HCT116 (cell line): Measurements from ENCODE around the gene CDCP1. TPM values are rescaled to one million over a fixed set of nuclear protein-coding genes. Genes with fewer than 3 reads are reported as not detected.

ENCODE experiments used
- ATAC-seq: fragments of 200-7000 bp; cut with Tn5 transposase; 2 replicates; pipeline ENCODE4 v1.9.1; 2020; ENCODE audit warnings: mild to moderate bottlenecking, moderate library complexity
- BruUV-seq: library from RNA; stranded (reverse); fragments of 400-500 nt; replicated peaks from 2 replicates; lab custom pipeline; 2021; lab: Mats Ljungman, UMichigan
- CTCF ChIA-PET: fragments of 300-600 bp; sonication (Branson Sonifier 250); formaldehyde crosslinking; loops from one replicate; lab custom pipeline; 2021; ENCODE audit warnings: antibody characterized with exemption; lab: Charles Lee
- POLR2A ChIA-PET: fragments of 300-600, 350-600 bp; sonication (Branson Sonifier 250); formaldehyde crosslinking; loops from one replicate; lab custom pipeline; 2021; ENCODE audit warnings: antibody characterized with exemption; lab: Charles Lee
- RAD21 ChIA-PET, 2 experiments: fragments of 300-600 bp; sonication (Branson Sonifier 250); formaldehyde crosslinking; loops; one replicate each; lab custom pipeline; 2023; ENCODE audit warnings: low total read pairs in 2 of 2; ENCODE audit not compliant: uncharacterized antibody in 2 of 2, unreplicated experiment in 2 of 2, low non-redundant PET in 1 of 2; lab: Charles Lee
- DNase-seq: peaks from one replicate; pipeline ENCODE4 v3.0.0-alpha.2; 2010; ENCODE audit warnings: low read depth, low spot score
- H2AFZ ChIP-seq: fragments of 200-600 bp; shearing (Covaris generic), sonication (generic); 2 replicates; pipeline ENCODE4 v1.6.1; 2017; ENCODE audit warnings: low read depth, mixed run types, mixed read lengths, antibody characterized with exemption, low read length; ENCODE audit not compliant: poor library complexity, severe bottlenecking
- H3K27ac ChIP-seq: 2 replicates; pipeline ENCODE4 v1.5.1; 2012; ENCODE audit warnings: low read depth, low read length
- H3K27me3 ChIP-seq: fragments of 200-600 bp; sonication (generic); 2 replicates; pipeline ENCODE4 v1.6.1; 2016; ENCODE audit warnings: mixed run types, low read length, mixed read lengths; ENCODE audit not compliant: insufficient read depth
- H3K36me3 ChIP-seq, 2 experiments: fragments of 200-500 bp in 1 of 2; fragments of 200-600 bp in 1 of 2; sonication (Bioruptor generic) in 1 of 2; sonication (generic) in 1 of 2; 2 replicates each; pipeline versions ENCODE4 v1.5.1 to v1.6.1; 2014 to 2016; ENCODE audit warnings: low read length in 2 of 2, inconsistent platforms in 1 of 2, mixed read lengths in 1 of 2, mixed run types in 1 of 2; ENCODE audit not compliant: insufficient read depth in 2 of 2, control insufficient read depth in 1 of 2
- H3K4me1 ChIP-seq, 2 experiments: fragments of 200-600 bp in 1 of 2; sonication (generic) in 1 of 2; 2 replicates each; pipeline versions ENCODE4 v1.5.1 to v1.6.1; 2012 to 2017; ENCODE audit warnings: low read length in 2 of 2, inconsistent platforms in 1 of 2, mild to moderate bottlenecking in 1 of 2, mixed read lengths in 1 of 2, mixed run types in 1 of 2, moderate library complexity in 1 of 2; ENCODE audit not compliant: insufficient read depth in 2 of 2, control insufficient read depth in 1 of 2
- H3K4me2 ChIP-seq: fragments of 200-600 bp; sonication (generic); 2 replicates; pipeline ENCODE4 v1.6.1; 2017; ENCODE audit warnings: mixed run types, low read length, mixed read lengths
- H3K4me3 ChIP-seq, 2 experiments: fragments of 200-600 bp in 1 of 2; sonication (generic) in 1 of 2; replicated peaks in 1 of 2; 2 replicates each; pipeline ENCODE4 v1.5.1; 2011 to 2016; ENCODE audit warnings: low read length in 2 of 2, control low read depth in 1 of 2, low read depth in 1 of 2, mild to moderate bottlenecking in 1 of 2, mixed read lengths in 1 of 2, mixed run types in 1 of 2
- H3K79me2 ChIP-seq: fragments of 200-600 bp; sonication (generic); 2 replicates; pipeline ENCODE4 v1.6.1; 2017; ENCODE audit warnings: mild to moderate bottlenecking, mixed run types, low read length, moderate library complexity, mixed read lengths; ENCODE audit not compliant: insufficient read depth
- H3K9ac ChIP-seq: fragments of 200-600 bp; sonication (generic); 2 replicates; pipeline ENCODE4 v1.6.1; 2016; ENCODE audit warnings: low read length, mixed read lengths
- H3K9me2 ChIP-seq: fragments of 200-600 bp; sonication (generic), shearing (Covaris generic); 2 replicates; pipeline ENCODE4 v1.6.1; 2017; ENCODE audit warnings: mixed run types, mild to moderate bottlenecking, moderate library complexity; ENCODE audit not compliant: insufficient read depth
- H3K9me3 ChIP-seq, 2 experiments: fragments of 200-500 bp in 1 of 2; fragments of 200-600 bp in 1 of 2; sonication (Bioruptor generic) in 1 of 2; sonication (generic) in 1 of 2; 2 replicates each; pipeline ENCODE4 v1.6.1; 2014 to 2017; ENCODE audit warnings: low read length in 2 of 2, mixed read lengths in 2 of 2, inconsistent platforms in 1 of 2, low read depth in 1 of 2, mild to moderate bottlenecking in 1 of 2, mixed run types in 1 of 2, moderate library complexity in 1 of 2; ENCODE audit not compliant: control insufficient read depth in 1 of 2, insufficient read depth in 1 of 2
- H4K20me1 ChIP-seq: fragments of 200-600 bp; sonication (generic), shearing (Covaris generic); 2 replicates; pipeline ENCODE4 v1.6.1; 2017; ENCODE audit warnings: mixed run types, mild to moderate bottlenecking, moderate library complexity; ENCODE audit not compliant: insufficient read depth
- EGR1 ChIP-seq: IDR thresholded peaks from 2 replicates; pipeline ENCODE4 v1.6.1; 2012; ENCODE audit warnings: low read depth
- FOSL1 ChIP-seq: IDR thresholded peaks from 2 replicates; pipeline ENCODE4 v1.6.1; 2012; ENCODE audit warnings: low read depth
- POLR2A ChIP-seq: IDR thresholded peaks from 2 replicates; pipeline ENCODE4 v1.7.0; 2011; ENCODE audit warnings: borderline replicate concordance; ENCODE audit not compliant: insufficient read depth, insufficient read length; ENCODE audit errors: extremely low read depth
- POLR2AphosphoS5 ChIP-seq: IDR thresholded peaks from 2 replicates; pipeline ENCODE4 v1.6.1; 2011; ENCODE audit warnings: mild to moderate bottlenecking, low read depth, low read length, moderate library complexity
- SRF ChIP-seq: IDR thresholded peaks from 2 replicates; pipeline ENCODE4 v1.6.1; 2012; ENCODE audit warnings: low read depth
- ZFX ChIP-seq: fragments of 450-650 bp; IDR thresholded peaks from 2 replicates; pipeline ENCODE4 v1.6.1; 2017
- intact Hi-C: fragments of 100-400 bp; cut with micrococcal nuclease; formaldehyde crosslinking; loops from 2 replicates; pipeline ENCODE4 v1.10.0; 2022
- total RNA-seq: library from RNA; stranded (reverse); gene quantifications from one replicate; pipeline ENCODE4 v1.2.1, GENCODE V29; 2021; ENCODE audit not compliant: unreplicated experiment

The CDCP1 gene
- total RNA-seq, 1 experiment from 2014 or later = 196 TPM

GRCh38 chr3:45098310-45098709 is 47.9 kb downstream of the CDCP1 start (continued):
- TF ChIP-seq ZFX (no peak), FOSL1 (no peak), EGR1 (no peak), POLR2A (no peak)

- no peaks in the 10 kb centered on the region for H3K9me3 ChIP-seq
- no peak overlapping the region for H3K4me3 ChIP-seq
- H3K36me3 ChIP-seq = peaks cover 52 to 62% of the 10 kb centered on the region in 2 experiments
- ChIA-PET POLR2A (interaction anchor here (0.6 kb wide), 1 partner anchor 113 kb away, joined by 3 read pairs; no protein-coding TSS in a partner anchor), CTCF (no interaction called here), RAD21 (no interaction called here)
- TF ChIP-seq SRF = no peak
- no peak for TF ChIP-seq POLR2AphosphoS5
- TF ChIP-seq POLR2A = no peak
- intact Hi-C loops = no loop called here
- H3K27me3 ChIP-seq = no peaks in the 10 kb centered on the region
- no peak for DNase-seq
- no peak overlapping the region for H3K4me2 ChIP-seq
- H4K20me1 ChIP-seq = no peaks in the 10 kb centered on the region
- no peak overlapping the region for H3K9ac ChIP-seq
- H3K79me2 ChIP-seq = peaks cover 78% of the 10 kb centered on the region
- H3K4me1 ChIP-seq = peaks cover 7 to 15% of the 10 kb centered on the region in 2 experiments
- no peak for ATAC-seq
- no peak overlapping the region for H2AFZ ChIP-seq
- no TSS peak for BruUV-seq
- H3K9me2 ChIP-seq = no peaks in the 10 kb centered on the region
- H3K27ac ChIP-seq = no peak overlapping the region
Observed at GRCh38 chr3:45097296-45097883, 48.8 kb downstream of the CDCP1 start.

GRCh38 chr3:45095916-45096526 is 50.2 kb downstream of the CDCP1 start:
- Histone ChIP-seq H4K20me1 (no peaks in the 10 kb centered on the region), H3K27me3 (no peaks in the 10 kb centered on the region), H3K79me2 (peaks cover 76% of the 10 kb centered on the region), H2AFZ (no peak overlapping the region), H3K9ac (no peak overlapping the region), H3K9me3 (peaks cover 0 to 3% of the 10 kb centered on the region in 2 experiments; a peak in 1 of 4 replicates), H3K4me1 (peaks cover 11 to 21% of the 10 kb centered on the region in 2 experiments), H3K4me3 (no peak overlapping the region), H3K27ac (no peak overlapping the region), H3K9me2 (no peaks in the 10 kb centered on the region), H3K36me3 (peaks cover 50 to 73% of the 10 kb centered on the region in 2 experiments), H3K4me2 (no peak overlapping the region)
- POLR2A ChIA-PET = no interaction called here
- TF ChIP-seq POLR2AphosphoS5 (peak; percentile 26; the same call in 1 of the 2 replicates), POLR2A (no peak)
- no peak for ATAC-seq
- intact Hi-C loops = no loop called here
- BruUV-seq = no TSS peak
- DNase-seq = no peak
- RAD21 ChIA-PET = interaction anchor here in 1 of 2 experiments (0.7 kb wide), 1 partner anchor 27 kb away, joined by 9 read pairs; no protein-coding TSS in a partner anchor
- CTCF ChIA-PET = no interaction called here
